Mesendoderm (in vitro differentiated cells): ENCODE data around the gene SPATA13.

Source experiments
- DNase-seq: peaks from one replicate; pipeline ENCODE4 v3.0.0; 2013
- H2AK5ac ChIP-seq: 2 replicates; pipeline ENCODE4 v1.6.1; 2013; ENCODE audit warnings: low read length, inconsistent platforms
- H2BK120ac ChIP-seq: 2 replicates; pipeline ENCODE4 v1.6.1; 2013; ENCODE audit warnings: low read depth, mild to moderate bottlenecking, low read length, moderate library complexity, mixed read lengths
- H2BK15ac ChIP-seq: replicated peaks from 2 replicates; pipeline ENCODE4 v1.6.1; 2013; ENCODE audit warnings: low read depth, mild to moderate bottlenecking, moderate library complexity
- H2BK5ac ChIP-seq: 2 replicates; pipeline ENCODE4 v1.6.1; 2013; ENCODE audit warnings: low read length, inconsistent platforms
- H3K18ac ChIP-seq: 2 replicates; pipeline ENCODE4 v1.6.1; 2013; ENCODE audit warnings: mild to moderate bottlenecking, low read length, mixed read lengths
- H3K23ac ChIP-seq: one replicate; pipeline ENCODE4 v1.6.1; 2013; ENCODE audit warnings: low read length
- H3K27ac ChIP-seq: 2 replicates; pipeline ENCODE4 v1.5.1; 2013; ENCODE audit warnings: low read depth, mild to moderate bottlenecking, inconsistent platforms, low read length, moderate library complexity
- H3K27me3 ChIP-seq: 2 replicates; pipeline ENCODE4 v1.6.1; 2013; ENCODE audit warnings: low read length, control low read depth, mild to moderate bottlenecking, inconsistent platforms; ENCODE audit not compliant: insufficient read depth, poor library complexity
- H3K36me3 ChIP-seq: 2 replicates; pipeline ENCODE4 v1.6.1; 2013; ENCODE audit warnings: low read length, inconsistent platforms; ENCODE audit not compliant: control insufficient read depth, insufficient read depth
- H3K4ac ChIP-seq: one replicate; pipeline ENCODE4 v1.6.1; 2013; ENCODE audit warnings: low read depth, mild to moderate bottlenecking, low read length, moderate library complexity
- H3K4me1 ChIP-seq: 2 replicates; pipeline ENCODE4 v1.6.1; 2013; ENCODE audit warnings: low read depth, low read length, inconsistent platforms; ENCODE audit not compliant: control insufficient read depth
- H3K4me2 ChIP-seq: 2 replicates; pipeline ENCODE4 v1.6.1; 2013; ENCODE audit warnings: low read length
- H3K4me3 ChIP-seq: 2 replicates; pipeline ENCODE4 v1.5.1; 2013; ENCODE audit warnings: mild to moderate bottlenecking, low read length
- H3K56ac ChIP-seq: one replicate; pipeline ENCODE4 v1.6.1; 2013; ENCODE audit warnings: low read length
- H3K79me1 ChIP-seq: 2 replicates; pipeline ENCODE4 v1.6.1; 2013; ENCODE audit warnings: low read length, inconsistent platforms
- H3K79me2 ChIP-seq: 2 replicates; pipeline ENCODE4 v1.6.1; 2013; ENCODE audit warnings: mild to moderate bottlenecking, low read length; ENCODE audit not compliant: control insufficient read depth, insufficient read depth
- H3K9ac ChIP-seq: 2 replicates; pipeline ENCODE4 v1.6.1; 2013; ENCODE audit warnings: low read length, inconsistent platforms
- H4K5ac ChIP-seq: one replicate; pipeline ENCODE4 v1.6.1; 2013; ENCODE audit warnings: low read length
- H4K8ac ChIP-seq: one replicate; pipeline ENCODE4 v1.6.1; 2013; ENCODE audit warnings: low read depth, mild to moderate bottlenecking, control low read depth, low read length, moderate library complexity
- WGBS: extraction: QIAGEN DNeasy Blood & Tissue Kit; methylation state at CpG from one replicate; pipeline ENCODE4 v1.1.7; 2013; ENCODE audit warnings: low lambda C conversion rate, missing lambda C conversion rate; ENCODE audit not compliant: insufficient coverage; ENCODE audit errors: extremely low coverage; 5-methylcytosine and 5-hydroxymethylcytosine counted together

The SPATA13 gene

DNA sequence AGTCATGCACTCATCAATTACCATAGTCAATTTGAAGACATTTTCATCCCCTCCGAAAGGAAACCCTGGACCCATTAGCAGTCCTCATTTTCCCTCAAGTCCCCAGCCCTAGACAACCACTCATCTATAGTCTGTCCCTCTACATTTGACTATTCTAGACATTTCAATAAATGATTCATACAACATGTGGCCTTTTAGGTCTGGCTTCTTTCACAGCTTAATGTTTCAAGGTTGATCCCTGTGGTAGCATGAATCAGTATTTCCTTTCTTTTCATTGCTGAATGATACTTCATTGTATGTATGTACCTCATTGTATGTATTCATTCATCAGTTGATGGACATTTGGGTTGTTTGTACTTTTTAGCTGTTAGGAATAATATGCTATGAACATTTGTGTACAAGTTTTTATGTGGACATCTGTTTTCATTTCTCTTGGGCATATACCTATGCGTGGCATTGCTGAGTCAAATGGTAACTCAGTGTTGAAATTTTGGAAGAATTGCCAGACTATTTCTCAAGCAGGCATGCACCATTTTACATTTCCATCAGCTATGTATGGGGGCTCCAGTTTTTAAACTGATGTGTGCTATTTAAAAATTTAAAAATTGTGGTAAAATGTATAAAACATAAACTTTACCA lies 18.4 kb downstream of the SPATA13 start:
- Histone ChIP-seq H2BK5ac (no peak overlapping the region), H3K27ac (no peak overlapping the region), H4K8ac (no peak overlapping the region), H3K18ac (no peak overlapping the region), H4K5ac (no peak overlapping the region), H3K79me1 (peaks cover 9% of the 10 kb centered on the region), H3K9ac (no peak overlapping the region), H3K4me3 (no peak overlapping the region), H3K4me1 (peaks cover 2% of the 10 kb centered on the region), H3K27me3 (no peaks in the 10 kb centered on the region), H3K4me2 (no peak overlapping the region), H3K23ac (no peak overlapping the region), H2AK5ac (no peak overlapping the region), H2BK15ac (no peak overlapping the region), H2BK120ac (no peak overlapping the region), H3K36me3 (no peaks in the 10 kb centered on the region), H3K79me2 (peaks cover 19% of the 10 kb centered on the region), H3K4ac (no peak overlapping the region), H3K56ac (no peak overlapping the region)
- DNase-seq: no peak
- WGBS: no CpG with 5 or more reads among the region's 2 CpGs

GRCh38 chr13:24179486-24179850 lies 18.9 kb downstream of the SPATA13 start:
- no peak overlapping the region for H4K5ac ChIP-seq
- H3K4me2 ChIP-seq: no peak overlapping the region
- no peak overlapping the region for H3K4me3 ChIP-seq
- no peak overlapping the region for H3K4ac ChIP-seq
- no CpG with 5 or more reads among the region's 1 CpG for WGBS
- DNase-seq: no peak
- no peaks in the 10 kb centered on the region for H3K36me3 ChIP-seq
- no peak overlapping the region for H3K23ac ChIP-seq
- no peaks in the 10 kb centered on the region for H3K27me3 ChIP-seq
- H2BK15ac ChIP-seq: no peak overlapping the region
- H3K79me1 ChIP-seq: peaks cover 9% of the 10 kb centered on the region
- no peak overlapping the region for H2BK5ac ChIP-seq
- peaks cover 22% of the 10 kb centered on the region for H3K79me2 ChIP-seq
- H3K27ac ChIP-seq: no peak overlapping the region
- no peak overlapping the region for H2AK5ac ChIP-seq
- H2BK120ac ChIP-seq: no peak overlapping the region
- H3K9ac ChIP-seq: no peak overlapping the region
- no peak overlapping the region for H4K8ac ChIP-seq
- H3K56ac ChIP-seq: no peak overlapping the region
- peaks cover 2% of the 10 kb centered on the region for H3K4me1 ChIP-seq
- H3K18ac ChIP-seq: no peak overlapping the region

- H2BK120ac ChIP-seq: no peak overlapping the region
- H3K79me1 ChIP-seq: peaks cover 11% of the 10 kb centered on the region
- H3K4me1 ChIP-seq: peaks cover 2% of the 10 kb centered on the region
- no peak overlapping the region for H3K4me3 ChIP-seq
- H2BK15ac ChIP-seq: no peak overlapping the region
- H3K56ac ChIP-seq: no peak overlapping the region
- H2AK5ac ChIP-seq: no peak overlapping the region
- no peak overlapping the region for H3K9ac ChIP-seq
- DNase-seq: no peak
- peaks cover 20% of the 10 kb centered on the region for H3K79me2 ChIP-seq
- no peaks in the 10 kb centered on the region for H3K27me3 ChIP-seq
- no peak overlapping the region for H3K18ac ChIP-seq
- H3K4ac ChIP-seq: no peak overlapping the region
- H2BK5ac ChIP-seq: no peak overlapping the region
- H3K23ac ChIP-seq: no peak overlapping the region
- H3K27ac ChIP-seq: no peak overlapping the region
- WGBS: no CpG with 5 or more reads among the region's 5 CpGs
- no peak overlapping the region for H3K4me2 ChIP-seq
- no peak overlapping the region for H4K8ac ChIP-seq
- no peak overlapping the region for H4K5ac ChIP-seq
- no peaks in the 10 kb centered on the region for H3K36me3 ChIP-seq
These were observed 20.3 kb downstream of the SPATA13 start for GRCh38 chr13:24180750-24181377.

DNA sequence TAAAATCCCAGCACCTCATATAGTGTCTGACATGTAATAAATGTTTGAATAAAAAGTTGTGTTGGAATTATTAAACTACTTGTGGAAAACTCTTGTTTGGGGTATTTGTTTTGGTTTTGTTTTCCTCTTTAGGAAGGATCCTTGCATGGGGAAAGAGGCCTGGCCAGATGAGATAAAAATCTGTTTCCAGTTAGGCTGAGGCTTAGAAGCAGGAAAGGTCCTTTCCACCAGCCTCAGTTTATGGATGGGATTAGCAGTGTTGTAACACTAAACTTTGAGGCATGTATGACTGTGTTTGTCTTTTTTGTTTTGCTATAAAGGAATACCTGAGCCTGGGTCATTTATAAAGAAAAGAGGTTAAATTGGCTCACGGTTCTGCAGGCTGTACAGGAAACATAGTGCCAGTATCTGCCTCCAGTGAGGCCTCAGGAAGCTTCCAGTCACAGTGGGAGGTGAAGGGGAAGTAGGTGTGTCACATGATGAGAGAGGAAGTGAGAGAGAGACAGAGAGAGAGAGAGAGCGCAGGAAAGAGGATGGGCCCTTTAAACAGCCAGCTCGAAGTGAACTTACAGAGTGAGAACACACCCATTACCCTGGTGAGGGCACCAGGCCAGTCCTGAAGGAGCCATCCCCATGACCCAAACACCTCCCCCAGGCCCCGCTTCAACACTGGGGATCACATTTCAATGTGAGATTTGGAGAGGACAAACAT lies 21.6 kb downstream of the SPATA13 start:
- no peaks in the 10 kb centered on the region for H3K36me3 ChIP-seq
- no peak overlapping the region for H3K4me3 ChIP-seq
- no peak overlapping the region for H3K18ac ChIP-seq
- no peak overlapping the region for H3K27ac ChIP-seq
- peaks cover 11% of the 10 kb centered on the region for H3K79me1 ChIP-seq
- H3K4me1 ChIP-seq: peaks cover 7% of the 10 kb centered on the region
- no peak overlapping the region for H2AK5ac ChIP-seq
- H3K56ac ChIP-seq: no peak overlapping the region
- H2BK120ac ChIP-seq: no peak overlapping the region
- H3K79me2 ChIP-seq: peaks cover 18% of the 10 kb centered on the region
- DNase-seq: no peak
- no peaks in the 10 kb centered on the region for H3K27me3 ChIP-seq
- H2BK5ac ChIP-seq: no peak overlapping the region
- no peak overlapping the region for H3K4me2 ChIP-seq
- WGBS: no CpG with 5 or more reads among the region's 4 CpGs
- no peak overlapping the region for H2BK15ac ChIP-seq
- H3K23ac ChIP-seq: no peak overlapping the region
- no peak overlapping the region for H4K8ac ChIP-seq
- H3K9ac ChIP-seq: no peak overlapping the region
- H4K5ac ChIP-seq: no peak overlapping the region
- no peak overlapping the region for H3K4ac ChIP-seq

DNA sequence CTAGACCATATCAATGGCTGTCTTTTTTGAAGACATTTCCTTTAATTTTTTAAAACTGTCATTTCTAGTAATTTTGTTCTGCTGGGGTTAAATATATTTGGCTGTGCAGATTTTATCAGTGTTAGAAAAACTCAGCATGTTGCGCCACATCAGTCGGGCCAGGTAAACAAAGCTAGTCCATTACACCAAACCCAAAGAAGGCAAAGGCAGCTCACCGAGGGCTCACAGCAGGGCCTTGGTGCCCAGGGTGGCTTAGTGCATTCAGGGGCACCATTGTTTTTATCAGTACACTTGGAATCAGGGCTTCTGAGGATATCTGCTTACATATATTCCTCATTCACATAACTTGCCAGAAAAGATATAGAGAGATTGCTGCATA lies 22.2 kb downstream of the SPATA13 start:
- Histone ChIP-seq H3K9ac (no peak overlapping the region), H3K56ac (no peak overlapping the region), H2BK5ac (no peak overlapping the region), H3K4me1 (peaks cover 7% of the 10 kb centered on the region), H2BK120ac (no peak overlapping the region), H3K27me3 (no peaks in the 10 kb centered on the region), H3K4ac (no peak overlapping the region), H3K36me3 (no peaks in the 10 kb centered on the region), H2AK5ac (no peak overlapping the region), H3K4me2 (no peak overlapping the region), H3K79me1 (peaks cover 11% of the 10 kb centered on the region), H3K23ac (no peak overlapping the region), H3K27ac (no peak overlapping the region), H4K8ac (no peak overlapping the region), H3K4me3 (no peak overlapping the region), H3K18ac (no peak overlapping the region), H2BK15ac (no peak overlapping the region), H3K79me2 (peaks cover 16% of the 10 kb centered on the region), H4K5ac (no peak overlapping the region)
- no CpG with 5 or more reads among the region's 3 CpGs for WGBS
- DNase-seq: no peak
